ENCODE results near the gene KRTAP20-1.

Gene KRTAP20-1, protein sequence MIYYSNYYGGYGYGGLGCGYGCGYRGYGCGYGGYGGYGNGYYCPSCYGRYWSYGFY

DNA sequence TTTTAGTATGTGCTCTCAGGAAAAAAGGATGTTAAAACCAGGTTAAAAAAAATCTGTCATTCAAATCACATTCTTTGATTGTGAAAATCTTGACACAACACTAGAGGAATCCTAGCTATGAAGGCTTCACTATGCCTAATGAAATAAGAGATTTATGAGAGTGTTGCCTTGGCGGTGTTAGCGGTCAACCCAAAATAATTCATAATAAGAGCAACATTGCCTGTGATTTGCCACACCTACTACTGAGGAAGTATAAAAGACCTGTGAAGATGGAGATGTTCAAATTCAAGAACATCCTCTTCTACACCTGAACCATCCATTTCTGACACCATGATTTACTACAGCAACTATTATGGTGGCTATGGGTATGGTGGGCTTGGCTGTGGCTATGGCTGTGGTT lies at the start of gene KRTAP20-1:
Gene KRTAP20-1 (plus strand): TSS at position 301 of the 400 bp plus-strand sequence. CDS start 30 bp downstream, at position 331.
- FAIRE-seq: no peak

DNA sequence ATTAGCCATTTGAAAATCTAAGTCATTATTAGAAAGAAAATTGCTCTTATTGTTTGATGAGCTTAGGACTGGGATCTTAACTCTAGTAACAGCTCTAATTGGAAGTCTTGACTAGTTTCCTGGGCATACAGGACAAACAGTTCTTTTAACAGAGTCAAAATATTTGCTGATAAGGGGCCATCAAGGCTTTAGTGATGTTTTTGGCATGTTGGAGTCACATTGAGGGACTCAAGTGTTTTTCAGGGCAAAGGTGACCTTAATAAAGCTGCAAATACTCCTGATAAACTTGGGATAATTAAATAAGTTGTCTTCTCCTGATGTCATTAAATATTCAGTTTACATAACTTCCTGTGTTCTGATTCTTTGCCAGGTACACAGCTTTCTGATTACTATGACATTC lies 48.6 kb upstream of the KRTAP20-1 start:
- FAIRE-seq: no peak

DNA sequence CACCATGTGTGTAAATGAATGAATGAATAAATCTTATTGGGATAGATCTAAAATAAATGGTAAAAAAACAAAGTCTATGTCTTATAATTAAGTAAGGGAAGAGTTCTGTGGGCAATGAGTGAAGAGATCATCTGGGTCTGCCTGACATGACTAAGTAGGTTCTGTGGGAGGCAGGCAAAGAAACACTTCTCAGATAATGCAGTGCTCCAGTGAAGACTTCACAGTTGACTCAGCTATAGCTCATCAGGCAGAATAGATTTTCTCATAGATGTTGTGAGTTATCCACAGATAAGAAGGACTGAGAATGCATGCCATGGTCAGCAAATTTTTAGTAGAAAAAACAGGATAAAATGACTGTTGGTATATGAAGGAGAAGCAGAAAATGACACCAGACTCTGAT lies 38.5 kb upstream of the KRTAP20-1 start:
- no peak for FAIRE-seq

DNA sequence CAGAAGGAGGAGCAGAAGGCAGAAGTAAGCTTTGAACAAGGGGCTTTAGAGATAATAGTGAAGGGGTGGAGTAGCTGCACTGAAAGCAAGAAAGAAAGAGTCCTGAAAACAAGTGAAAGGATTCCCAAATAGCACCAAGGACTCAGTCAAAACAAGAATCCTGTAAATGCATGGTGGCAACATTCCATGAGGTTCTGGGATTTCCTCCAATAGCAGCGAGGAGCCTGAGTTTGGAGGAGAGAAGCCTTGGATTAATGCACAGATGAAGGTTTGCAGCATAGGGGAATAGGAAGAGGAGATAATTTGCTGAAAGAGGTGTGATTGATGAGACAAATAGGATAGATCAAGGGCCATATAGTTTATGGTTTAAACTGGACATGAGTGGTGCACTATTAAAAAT lies 36.9 kb upstream of the KRTAP20-1 start:
- no peak for FAIRE-seq

DNA sequence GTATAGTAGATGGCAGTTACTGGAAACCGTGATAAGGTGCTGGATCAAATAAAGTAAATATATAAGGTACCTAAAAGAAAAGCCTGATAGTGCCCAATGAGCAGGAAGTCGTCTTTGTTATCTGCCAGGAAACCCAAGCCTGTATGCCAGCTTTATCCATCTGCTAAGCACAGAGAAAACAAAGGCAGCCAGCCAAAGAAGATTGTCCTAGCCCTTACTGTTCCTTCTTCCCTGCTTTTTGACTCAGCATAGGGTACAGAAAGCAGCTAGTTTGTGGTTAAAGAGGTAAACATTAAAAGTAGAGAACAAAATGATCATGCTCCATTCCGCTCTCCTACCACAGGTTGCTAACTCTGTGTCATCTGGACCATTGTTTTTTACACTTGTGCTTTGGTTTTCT lies 36.1 kb upstream of the KRTAP20-1 start:
- no peak for FAIRE-seq

DNA sequence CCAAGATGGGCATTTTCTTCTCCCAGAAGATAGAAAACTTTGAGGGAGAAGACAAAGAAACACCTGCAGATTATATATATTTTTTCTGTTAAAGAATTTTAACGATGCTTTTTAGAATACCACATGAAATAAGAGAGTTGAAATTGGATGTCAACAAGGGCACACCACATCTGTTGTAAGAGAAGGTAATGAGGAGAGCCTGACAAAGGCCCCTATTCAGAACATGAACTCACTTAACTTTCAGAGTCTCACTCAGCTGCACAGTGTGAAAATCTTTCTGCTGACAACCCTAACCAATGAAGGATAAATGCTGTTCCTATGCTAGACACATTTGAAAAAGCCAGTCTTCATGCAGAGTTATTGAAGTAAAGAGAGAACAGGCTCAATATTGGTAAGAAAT lies 33.4 kb upstream of the KRTAP20-1 start:
- FAIRE-seq: no peak

DNA sequence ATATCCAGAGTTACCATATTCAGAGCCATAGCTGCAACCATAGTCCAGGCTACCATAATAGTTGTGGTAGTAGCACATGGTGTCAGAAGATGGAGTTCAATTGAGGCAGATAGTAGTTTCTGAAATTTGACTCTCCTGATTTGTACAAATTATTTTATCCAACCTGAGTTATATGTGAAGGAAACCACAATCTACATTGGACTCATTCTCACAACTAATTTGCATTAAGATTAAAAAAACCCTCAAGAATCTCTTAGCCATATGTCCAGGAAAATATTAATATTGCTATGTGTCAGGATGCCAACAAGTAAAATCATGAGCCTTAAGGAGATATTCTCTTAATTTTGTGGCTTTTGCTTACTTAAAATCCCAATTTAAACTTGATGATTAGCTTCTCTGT lies 25.9 kb upstream of the KRTAP20-1 start, which contains the start of gene KRTAP22-2:
Gene KRTAP22-2 (minus strand): TSS at position 101 of the 400 bp plus-strand sequence.
- no peak for FAIRE-seq

DNA sequence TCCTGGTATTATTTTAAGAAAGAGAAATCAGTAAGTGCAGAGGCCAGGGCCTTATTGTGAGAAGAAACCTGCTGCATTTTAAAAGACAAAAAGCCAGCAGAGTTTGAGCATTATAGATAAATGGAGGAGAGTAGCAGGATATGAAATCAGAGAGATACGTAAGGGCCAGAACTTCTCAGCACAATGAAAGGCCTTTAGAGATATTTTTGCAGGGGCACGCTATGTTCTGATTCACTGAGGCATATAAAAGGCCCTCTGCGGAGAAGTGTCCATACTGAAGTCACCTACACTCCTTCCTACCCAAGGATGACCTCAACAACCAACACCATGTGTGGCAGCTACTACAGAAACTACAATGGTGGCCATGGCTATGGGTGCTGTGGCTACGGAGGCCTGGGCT lies 24.1 kb upstream of the KRTAP20-1 start, which contains the start of gene KRTAP6-3:
Gene KRTAP6-3 (plus strand): TSS at position 301 of the 400 bp plus-strand sequence. CDS start 6 bp downstream, at position 307.
- no peak for FAIRE-seq

DNA sequence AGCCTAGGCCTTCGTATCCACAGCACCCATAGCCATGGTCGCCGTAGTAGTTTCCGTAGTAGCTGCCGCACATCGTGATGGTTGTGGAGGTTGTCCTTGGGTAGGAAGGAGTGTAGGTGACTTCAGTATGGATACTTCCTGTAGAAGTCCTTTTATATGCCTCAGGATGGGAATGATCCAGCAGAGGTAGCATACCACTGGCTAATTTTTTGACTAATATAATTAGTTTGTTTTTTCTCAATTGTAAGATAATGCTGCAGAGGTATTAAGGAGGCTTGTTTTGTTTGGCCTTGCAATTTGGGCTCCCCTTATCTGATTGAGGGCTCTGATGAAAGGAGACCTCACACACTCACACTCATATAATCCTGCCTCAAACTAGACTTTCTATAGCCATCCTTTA lies 17.4 kb upstream of the KRTAP20-1 start, which contains the start of gene KRTAP6-2:
Gene KRTAP6-2 (minus strand): TSS at position 101 of the 400 bp plus-strand sequence. CDS start 28 bp downstream, at position 73.
- FAIRE-seq: no peak

DNA sequence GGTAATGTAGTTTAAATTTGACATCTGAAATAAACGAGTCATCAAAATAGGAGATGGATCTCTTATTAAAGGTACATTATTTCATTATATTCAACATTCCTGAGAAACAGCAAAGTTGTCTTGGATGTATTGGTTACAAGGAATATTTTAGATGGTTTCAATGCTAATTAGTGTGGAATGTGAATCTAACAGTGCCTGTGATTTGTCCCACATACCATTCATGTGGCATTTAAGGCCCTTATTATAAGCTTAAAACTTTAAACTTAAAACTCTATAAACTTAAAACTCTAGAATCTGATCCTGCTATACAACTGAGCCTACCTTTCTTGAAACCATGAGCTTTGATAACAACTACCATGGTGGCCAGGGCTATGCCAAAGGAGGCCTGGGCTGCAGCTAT lies 15.4 kb upstream of the KRTAP20-1 start, which contains the start of gene KRTAP22-1:
Gene KRTAP22-1 (plus strand): TSS at position 301 of the 400 bp plus-strand sequence.
- FAIRE-seq: no peak

DNA sequence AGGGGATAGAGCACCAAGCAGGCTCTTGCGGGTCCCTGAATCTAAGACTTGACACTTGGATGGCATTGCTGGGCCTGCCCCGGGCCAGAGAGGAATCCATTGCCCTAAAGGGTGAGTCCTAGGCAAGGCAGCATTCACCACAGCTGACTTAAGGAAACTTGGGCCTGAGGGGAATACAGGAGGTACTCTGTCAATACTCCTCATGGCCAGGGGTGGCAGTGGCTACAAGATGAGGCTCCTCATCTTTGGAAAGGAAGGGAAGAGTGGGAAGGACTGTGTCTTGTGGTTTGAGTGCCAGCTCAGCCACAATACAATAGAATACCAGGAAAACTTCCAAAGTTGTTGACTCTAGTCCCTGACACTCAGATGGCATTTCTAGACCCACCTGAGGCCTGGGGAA lies 10.3 kb upstream of the KRTAP20-1 start:
- no peak for FAIRE-seq

DNA sequence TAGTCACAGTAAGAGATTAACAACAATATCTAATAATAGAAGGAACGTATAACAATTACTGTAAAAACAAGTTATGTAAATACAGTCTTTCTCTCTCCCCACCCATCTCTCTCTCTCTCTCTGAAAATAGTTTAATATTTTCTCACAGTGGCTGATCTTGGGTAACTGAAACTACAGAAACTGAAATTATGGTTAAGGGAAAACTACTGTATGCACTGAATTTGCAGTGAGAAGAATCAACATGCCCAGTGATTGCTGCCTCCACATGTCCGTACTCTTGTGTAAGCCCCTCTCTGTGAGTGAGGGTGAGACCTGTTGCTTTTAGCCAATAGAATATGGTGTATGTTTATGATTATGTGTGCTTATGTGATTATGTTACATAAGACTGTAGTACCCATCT lies 4.1 kb upstream of the KRTAP20-1 start:
- FAIRE-seq: no peak

DNA sequence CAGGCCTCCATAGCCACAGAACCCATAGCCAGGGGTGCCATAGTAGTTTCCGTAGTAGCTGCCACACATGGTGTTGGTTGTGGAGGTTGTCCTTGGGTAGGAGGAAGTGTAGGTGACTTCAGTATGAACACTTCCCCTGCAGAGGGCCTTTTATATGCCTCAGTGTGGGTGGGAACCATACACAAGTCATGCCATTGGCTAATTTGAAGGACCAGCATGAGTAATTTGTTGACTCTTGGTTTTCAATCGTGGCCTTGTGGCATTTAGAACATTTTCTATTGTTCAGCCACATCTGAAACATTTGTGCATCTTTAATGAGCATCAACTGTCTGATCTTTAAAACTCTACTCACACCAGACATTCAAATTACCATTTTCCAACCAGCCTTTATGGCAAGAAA lies 2.4 kb upstream of the KRTAP20-1 start, which contains the start of gene KRTAP6-1:
Gene KRTAP6-1 (minus strand): TSS at position 95 of the 400 bp plus-strand sequence. CDS start 26 bp downstream, at position 69.
- FAIRE-seq: no peak

DNA sequence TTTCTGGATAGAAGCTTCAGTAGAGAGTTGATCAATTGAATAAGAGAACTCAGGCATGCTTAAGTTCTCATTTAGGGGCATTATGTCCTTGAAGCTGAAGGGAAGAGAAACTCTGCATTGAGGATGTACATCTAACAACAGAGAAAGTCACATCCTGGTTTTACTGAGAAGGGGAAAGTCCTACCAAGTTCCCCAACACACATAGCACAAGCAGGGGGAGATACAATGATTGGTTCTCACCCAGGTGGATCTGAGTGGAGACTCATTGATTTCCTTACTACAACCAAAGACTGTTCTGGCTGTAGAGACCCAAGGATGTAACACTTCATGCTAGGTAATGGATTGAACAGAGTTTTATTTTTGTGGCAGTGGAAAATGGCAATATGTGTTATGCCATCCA lies 1.0 kb upstream of the KRTAP20-1 start:
- no peak for FAIRE-seq

DNA sequence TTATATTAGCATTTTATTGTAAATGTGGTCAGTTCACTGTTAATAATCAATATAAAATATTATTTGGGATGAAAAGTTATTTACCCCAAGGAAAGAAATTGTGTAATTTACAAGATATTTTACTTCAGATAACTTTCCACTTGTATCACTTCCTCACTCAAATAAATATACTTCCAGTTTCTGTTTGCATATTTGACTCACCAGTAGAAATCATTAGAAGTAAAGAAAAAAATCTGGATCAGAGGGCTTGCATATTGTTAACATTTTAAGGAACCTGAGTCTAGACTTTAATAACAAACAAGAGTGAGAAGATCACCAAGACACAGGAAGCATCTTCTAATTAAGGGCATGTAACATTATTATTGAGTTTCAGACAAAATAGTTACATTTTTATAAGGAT lies 3.9 kb downstream of the KRTAP20-1 start:
- FAIRE-seq: no peak

DNA sequence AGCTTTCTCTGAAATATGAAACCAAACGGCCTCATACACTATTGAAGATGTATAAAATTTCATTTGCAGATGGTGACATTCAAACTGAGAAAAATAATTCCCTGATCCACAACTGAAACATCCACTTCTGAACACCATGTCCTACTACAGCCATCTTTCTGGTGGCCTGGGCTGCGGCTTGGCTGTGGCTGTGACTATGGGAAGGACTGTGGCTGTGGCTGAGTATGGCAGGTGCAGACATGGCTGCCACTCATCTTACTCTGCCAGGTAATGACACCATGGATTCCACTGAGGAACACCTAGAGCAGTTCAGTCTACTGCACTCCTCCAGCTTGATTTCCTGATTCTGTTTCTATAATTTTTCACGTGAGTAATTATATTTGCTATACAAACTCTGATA lies 4.3 kb downstream of the KRTAP20-1 start, which contains the start of gene KRTAP20-4:
Gene KRTAP20-4 (plus strand): TSS at position 106 of the 400 bp plus-strand sequence.
- FAIRE-seq: no peak

DNA sequence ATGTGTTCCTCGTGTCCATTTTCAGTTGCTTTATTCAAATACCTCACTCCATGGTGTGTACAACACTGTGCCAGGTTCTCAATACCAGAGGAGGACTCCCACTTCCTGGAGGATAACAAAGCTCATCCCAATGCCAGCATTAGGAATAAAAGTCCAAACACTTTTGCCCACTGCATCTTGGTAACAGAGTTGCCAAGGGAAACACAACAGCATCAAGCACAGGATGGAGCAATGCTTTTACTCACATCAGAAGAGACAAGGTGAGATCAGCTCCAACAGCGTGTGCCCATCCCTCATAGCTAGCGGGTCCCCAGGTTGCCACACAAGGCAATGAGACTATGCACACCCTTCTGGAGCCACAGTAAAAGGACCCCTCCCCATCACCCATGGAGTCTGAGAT lies 7.1 kb downstream of the KRTAP20-1 start:
- FAIRE-seq: no peak

DNA sequence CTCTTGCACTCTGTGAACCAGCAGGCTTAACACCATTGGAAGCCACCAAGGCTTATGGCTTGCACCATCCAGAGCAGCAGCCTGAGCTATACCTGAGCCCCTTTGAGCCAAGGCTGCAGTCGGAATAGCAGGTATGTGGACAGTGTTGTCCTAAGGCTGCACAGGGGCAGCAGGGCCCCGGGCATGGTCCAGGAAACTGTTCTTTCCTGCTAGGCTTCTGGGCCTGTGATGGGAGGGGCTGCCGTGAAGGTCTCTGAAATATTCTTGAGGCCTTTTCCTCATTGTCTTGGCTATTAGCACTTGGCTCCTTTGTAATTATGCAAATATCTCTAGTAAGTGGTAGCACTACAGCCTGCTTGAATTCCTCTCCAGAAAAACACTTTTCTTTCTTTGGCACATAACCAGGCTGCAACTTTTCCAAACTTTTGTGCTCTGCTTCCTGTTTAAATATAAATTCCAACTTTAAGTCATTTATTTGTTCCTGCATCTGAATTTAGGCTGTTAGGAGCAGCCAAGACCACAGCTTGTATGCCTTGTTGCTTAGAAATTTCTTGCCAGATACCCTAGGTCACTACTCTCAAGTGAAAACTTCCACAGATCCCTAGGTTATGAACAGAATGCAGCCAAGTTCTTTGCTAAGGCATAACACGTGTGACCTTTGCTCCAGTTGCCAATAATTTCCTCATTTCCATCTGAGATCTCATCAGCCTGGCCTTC lies 9.4 kb downstream of the KRTAP20-1 start:
- FAIRE-seq: no peak

DNA sequence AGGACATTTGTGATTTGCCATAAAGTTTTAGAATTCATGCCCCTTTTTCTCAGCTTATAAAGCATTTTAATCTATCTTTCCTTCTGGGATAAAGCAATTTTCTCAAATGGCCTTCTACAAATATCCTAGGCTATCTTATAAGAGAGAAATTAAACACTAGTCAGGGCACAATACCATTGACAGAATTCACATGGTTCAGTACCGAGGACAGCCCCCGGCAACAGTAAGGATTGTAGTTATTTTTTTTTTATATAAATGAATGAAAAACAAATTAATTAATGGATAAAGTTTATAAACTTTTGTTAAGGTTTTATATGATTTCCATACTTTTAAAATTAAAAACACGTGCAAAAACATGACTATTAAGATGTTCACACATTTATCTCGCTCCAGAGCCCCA lies 11.9 kb downstream of the KRTAP20-1 start:
- no peak for FAIRE-seq

DNA sequence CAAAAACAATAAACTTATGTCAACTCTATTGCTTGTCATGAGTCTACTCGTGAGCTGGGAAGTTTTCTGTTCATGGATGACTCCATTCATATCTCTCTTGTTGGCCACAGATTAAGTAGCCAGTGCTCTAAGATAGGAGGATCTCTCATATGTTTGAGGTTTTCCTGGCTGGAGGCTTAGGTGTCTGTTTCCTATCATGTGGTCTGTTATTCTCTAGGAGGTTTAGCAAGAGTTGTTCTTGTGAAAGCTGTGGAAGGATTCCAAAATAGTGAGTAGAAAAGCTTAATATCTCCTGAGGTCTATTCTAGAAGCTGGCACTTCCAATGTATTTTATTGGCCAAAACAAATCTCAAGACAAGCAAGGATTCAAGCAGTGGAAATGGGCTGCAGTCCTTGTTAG lies 13.0 kb downstream of the KRTAP20-1 start:
- no peak for FAIRE-seq

DNA sequence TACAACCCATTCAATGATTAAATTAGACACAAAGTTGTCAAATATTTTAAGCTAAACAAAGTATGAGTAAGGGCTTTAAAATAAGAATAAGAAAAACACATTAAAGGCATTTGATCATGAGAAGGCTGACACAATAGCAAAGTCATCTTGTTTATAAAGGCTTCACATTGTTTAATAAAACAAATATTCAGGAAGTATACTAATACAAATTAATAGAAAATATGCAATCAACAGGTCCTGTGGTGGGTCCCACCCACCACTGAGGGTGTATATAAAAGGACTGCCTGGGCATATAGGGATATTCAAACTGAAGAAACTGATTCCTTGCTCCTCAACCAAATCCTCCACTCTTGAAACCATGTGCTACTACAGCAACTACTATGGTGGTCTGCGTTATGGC lies 18.7 kb downstream of the KRTAP20-1 start, which contains the start of gene KRTAP20-2:
Gene KRTAP20-2 (plus strand): TSS at position 301 of the 400 bp plus-strand sequence. CDS start 58 bp downstream, at position 359.
- no peak for FAIRE-seq

DNA sequence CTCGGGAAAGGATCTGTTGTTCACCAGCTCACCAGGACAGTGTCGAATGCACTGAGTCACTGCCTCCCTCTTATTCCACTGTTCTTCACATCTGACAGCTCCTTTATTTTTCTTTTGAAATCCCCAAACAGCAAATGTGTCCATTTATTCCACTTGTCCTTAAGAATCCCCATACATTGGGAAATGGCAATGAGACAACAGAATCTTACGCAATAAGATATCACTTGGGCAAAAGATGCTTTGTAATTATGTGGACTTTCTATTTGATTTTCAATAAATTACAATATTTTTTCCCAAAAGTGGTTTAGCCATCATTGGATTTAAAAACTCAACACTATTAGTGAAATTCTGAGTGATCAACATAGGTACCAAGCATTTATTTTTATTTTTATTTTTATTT lies 22.5 kb downstream of the KRTAP20-1 start:
- FAIRE-seq: no peak

DNA sequence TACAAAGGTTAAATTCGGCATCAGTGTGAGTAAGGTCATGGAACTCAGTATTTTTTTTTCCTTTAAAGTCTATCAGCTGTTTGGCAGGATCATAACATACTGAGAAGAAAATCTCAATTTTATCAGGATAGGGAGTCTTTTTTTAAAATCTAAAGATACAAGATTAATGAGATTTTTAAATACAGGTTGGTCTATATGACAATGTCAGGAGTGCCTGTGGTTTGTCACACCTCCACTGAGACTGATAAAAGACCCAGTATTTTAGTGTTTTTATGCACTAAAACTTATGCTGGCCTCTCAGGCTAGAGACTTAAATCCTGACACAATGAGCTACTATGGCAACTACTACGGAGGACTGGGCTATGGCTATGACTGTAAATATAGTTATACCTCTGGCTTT lies 26.3 kb downstream of the KRTAP20-1 start, which contains the start of gene KRTAP20-3:
Gene KRTAP20-3 (plus strand): TSS at position 301 of the 400 bp plus-strand sequence.
- FAIRE-seq: no peak

DNA sequence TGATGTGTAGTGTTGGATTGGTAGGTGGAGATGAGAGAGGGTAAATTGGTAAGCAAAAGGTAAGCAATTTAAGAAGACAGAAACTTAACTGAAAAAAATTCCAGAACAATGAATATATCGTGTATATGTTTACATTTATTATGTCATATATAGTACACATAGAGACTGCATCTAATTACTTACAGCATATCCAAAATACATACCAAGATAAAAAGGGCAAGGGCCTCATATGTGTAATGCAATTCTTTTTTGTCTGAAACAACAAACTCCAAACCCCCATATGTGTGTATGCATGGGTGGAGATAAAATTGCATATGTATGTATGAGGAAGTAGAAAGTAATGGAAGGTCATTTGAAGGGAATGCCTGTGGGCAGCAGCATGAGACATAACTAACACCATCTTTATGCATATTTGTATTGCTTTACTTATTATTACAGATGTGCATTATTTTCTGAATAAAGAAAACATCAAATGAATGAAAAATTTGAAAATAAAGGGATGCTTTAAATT lies 30.7 kb downstream of the KRTAP20-1 start:
- no peak for FAIRE-seq
